HEK293T (cell line): ENCODE data around the gene RAD23A.

Experiments
- BHLHE40 ChIP-seq: fragments of 450-650 bp; IDR thresholded peaks from 2 replicates; pipeline ENCODE4 v1.6.1; 2016; ENCODE audit warnings: mild to moderate bottlenecking, moderate library complexity, borderline replicate concordance
- HDGF ChIP-seq: fragments of 450-650 bp; IDR thresholded peaks from 2 replicates; pipeline ENCODE4 v1.6.1; 2017; ENCODE audit warnings: antibody characterized with exemption, borderline replicate concordance
- SP1 ChIP-seq: fragments of 450-650 bp; IDR thresholded peaks from 2 replicates; pipeline ENCODE4 v1.6.1; 2017
- TARDBP ChIP-seq: fragments of 450-650 bp; IDR thresholded peaks from 2 replicates; pipeline ENCODE4 v1.6.1; 2016

- TF ChIP-seq HDGF (no peak), SP1 (no peak), TARDBP (no peak), BHLHE40 (no peak)
These were observed 32.6 kb upstream of the RAD23A start for GRCh38 chr19:12913011-12913561.
